ENCODE data around the gene PTPRJ.

DNA sequence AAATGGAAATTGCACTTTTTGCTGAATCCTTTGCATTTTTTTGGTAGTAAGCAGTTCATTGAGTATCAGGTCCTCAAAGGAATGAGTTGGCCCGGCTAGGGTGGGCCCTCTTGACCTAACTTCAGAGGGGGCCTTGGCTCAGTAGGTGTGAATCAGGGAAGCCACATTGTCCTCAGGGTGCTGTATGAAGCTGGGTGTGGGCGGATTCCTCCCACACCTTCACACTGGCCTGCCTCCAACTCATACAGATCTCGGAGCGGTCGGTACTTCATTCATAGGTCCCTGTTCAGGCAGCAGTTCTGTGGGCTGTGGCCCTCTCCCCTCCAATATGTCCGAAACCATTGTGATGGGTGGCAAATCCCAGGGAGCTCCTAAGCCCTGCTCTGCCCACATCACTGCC is 188.9 kb downstream of the PTPRJ start:
- TF ChIP-seq CTCF (IDR thresholded peaks at IDR 0.05) (no peak), EZH2 (IDR thresholded peaks at IDR 0.05; ENCODE audit: borderline replicate concordance, insufficient read depth, low read depth, low read length, poor library complexity, severe bottlenecking) (no peak)
